Upper lobe of left lung (tissue), 6 donors: ENCODE results near the gene PRSS8. TPM values are rescaled to one million over a fixed set of nuclear protein-coding genes. Genes with fewer than 3 reads are reported as not detected.
A peak's percentile ranks its signal among the peaks of the same experiment; 100 is the strongest.

ENCODE experiments used
- ATAC-seq, 2 donors: fragments of 200-7000 bp; cut with Tn5 transposase; one replicate each; pipeline ENCODE4 v1.9.1; 2022; ENCODE audit warnings: mild to moderate bottlenecking in 2 of 2, moderate library complexity in 2 of 2; ENCODE audit not compliant: low FRiP score in 2 of 2
- DNase-seq, 2 donors: peaks; one replicate each; pipeline ENCODE4 v3.0.0-alpha.2; 2019 to 2020
- H3K27ac ChIP-seq, 4 donors: fragments of 200-600 bp; sonication (generic); one replicate each; pipeline ENCODE4 v1.5.1; 2016 to 2019
- H3K27me3 ChIP-seq, 4 donors: fragments of 200-600 bp; sonication (generic); one replicate each; pipeline ENCODE4 v1.5.1; 2017 to 2019
- H3K36me3 ChIP-seq, 4 donors: fragments of 200-600 bp; sonication (generic); one replicate each; pipeline ENCODE4 v1.5.1; 2016 to 2019
- H3K4me1 ChIP-seq, 4 donors: fragments of 200-600 bp; sonication (generic); one replicate each; pipeline ENCODE4 v1.5.1; 2018 to 2019
- H3K4me3 ChIP-seq, 4 donors: fragments of 200-600 bp; sonication (generic); one replicate each; pipeline ENCODE4 v1.5.1; 2017 to 2019; ENCODE audit warnings: mild to moderate bottlenecking in 2 of 4, moderate library complexity in 1 of 4
- H3K9me3 ChIP-seq, 4 donors: fragments of 200-600 bp; sonication (generic); one replicate each; pipeline ENCODE4 v1.5.1; 2018 to 2019
- CTCF ChIP-seq, 6 experiments: fragments of 450-650 bp in 4 of 6; fragments of 200-600 bp in 2 of 6; sonication (generic) in 2 of 6; IDR thresholded peaks; one replicate each; pipeline ENCODE4 v1.5.1; 2016 to 2019; ENCODE audit warnings: antibody characterized with exemption in 6 of 6
- EP300 ChIP-seq, 4 donors: sonication (generic); formaldehyde crosslinking; IDR thresholded peaks; one replicate each; pipeline ENCODE4 v1.5.1; 2017; ENCODE audit warnings: antibody characterized with exemption in 4 of 4, control low read depth in 2 of 4
- POLR2A ChIP-seq, 4 donors: fragments of 450-650 bp; IDR thresholded peaks; one replicate each; pipeline ENCODE4 v1.5.1; 2016 to 2017; ENCODE audit warnings: antibody characterized with exemption in 4 of 4, mild to moderate bottlenecking in 2 of 4
- POLR2AphosphoS5 ChIP-seq, 2 donors: sonication (generic); formaldehyde crosslinking; IDR thresholded peaks; one replicate each; pipeline ENCODE4 v1.5.1; 2017; ENCODE audit warnings: antibody characterized with exemption in 2 of 2
- whole genome bisulfite sequencing, 2 donors: methylation state at CpG; one replicate each; pipeline ENCODE4 v1.1.5; 2017 to 2018; 5-methylcytosine and 5-hydroxymethylcytosine counted together
- total RNA-seq, 6 donors: library from RNA; depleted of rRNA in 4 of 6; stranded (reverse); fragments of >200 nt in 4 of 6; gene quantifications; one replicate each; pipeline versions ENCODE4 v1.1.0 to v1.2.1, GENCODE V29; 2016 to 2021
- donor health status: DM: no; HTN: no; CAD: no; lungs with moderate emphysema.
- donor health status: DM: no; HTN: yes; CAD: no; lungs with severe emphysema.

The PRSS8 gene
- total RNA-seq, 6 donors from 2014 or later = 59.7 to 155 (median 109) TPM

DNA sequence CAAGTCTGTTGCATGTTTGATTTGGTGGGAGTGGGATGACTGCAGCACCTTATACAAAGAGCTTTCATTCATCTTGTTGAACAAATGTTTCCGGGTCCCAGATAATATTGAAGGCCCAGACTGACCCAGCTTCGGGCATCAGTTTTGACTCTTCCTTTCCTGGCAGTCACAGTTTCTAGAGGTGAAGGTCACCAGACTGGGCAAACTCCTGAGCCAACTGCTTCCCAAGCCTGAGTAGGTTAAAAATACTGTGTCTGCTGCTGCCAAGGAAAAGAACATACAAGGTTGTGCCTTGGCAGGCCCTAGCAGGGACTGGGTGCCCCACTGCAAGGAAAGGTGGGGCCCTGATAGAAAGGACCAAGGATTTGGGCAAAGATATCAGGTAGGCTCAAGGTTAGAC, 22.8 kb downstream of the PRSS8 start:
- WGBS, 2 donors = 91 to 93% methylated on average over 2 of the region's 2 CpGs
- no peaks in the 10 kb centered on the region for H3K27me3 ChIP-seq
- no peaks in the 10 kb centered on the region for H3K9me3 ChIP-seq
- peaks cover 16 to 54% (median 23%) of the 10 kb centered on the region in 4 donors for H3K4me1 ChIP-seq
- no peak overlapping the region for H3K4me3 ChIP-seq
- TF ChIP-seq EP300 (IDR thresholded peaks at IDR 0.05) = no peak
- TF ChIP-seq POLR2AphosphoS5 (IDR thresholded peaks at IDR 0.05) = no peak
- TF ChIP-seq CTCF (IDR thresholded peaks at IDR 0.05) = no peak
- TF ChIP-seq POLR2A (IDR thresholded peaks at IDR 0.05) = no peak
- DNase-seq (no peak), ATAC-seq (no peak)
- peaks cover 11 to 39% (median 30%) of the 10 kb centered on the region in 4 donors for H3K36me3 ChIP-seq
- H3K27ac ChIP-seq = peak overlapping the region; percentile 60 to 84 (median 66)

DNA sequence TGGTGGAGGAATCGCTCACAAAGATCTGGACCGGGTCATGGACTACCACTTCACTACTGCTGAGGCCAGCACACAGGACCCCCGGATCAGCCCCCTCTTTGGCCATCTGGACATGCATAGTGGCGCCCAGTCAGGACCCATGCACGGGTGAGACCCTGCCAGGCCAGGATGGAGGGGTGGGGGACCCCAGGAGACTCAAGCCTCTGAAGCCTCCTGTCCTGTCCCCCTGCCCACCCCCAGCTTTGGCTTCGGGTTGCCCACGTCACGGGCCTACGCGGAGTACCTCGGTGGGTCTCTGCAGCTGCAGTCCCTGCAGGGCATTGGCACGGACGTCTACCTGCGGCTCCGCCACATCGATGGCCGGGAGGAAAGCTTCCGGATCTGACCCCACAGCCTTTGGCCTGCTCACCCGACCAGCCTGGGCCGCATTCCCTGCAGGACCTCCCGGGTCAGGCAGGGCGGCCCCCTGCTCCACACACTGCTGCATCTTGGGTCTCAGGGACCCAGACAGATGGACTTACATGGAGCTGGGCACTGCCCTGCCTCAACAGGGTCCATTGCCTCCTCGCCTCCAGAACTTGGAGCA, 23.6 kb downstream of the PRSS8 start:
- TF ChIP-seq POLR2A (IDR thresholded peaks at IDR 0.05) = no peak
- TF ChIP-seq POLR2AphosphoS5 (IDR thresholded peaks at IDR 0.05) = no peak
- TF ChIP-seq EP300 (IDR thresholded peaks at IDR 0.05) = no peak
- TF ChIP-seq CTCF (IDR thresholded peaks at IDR 0.05) = no peak
- peaks cover 11 to 39% (median 30%) of the 10 kb centered on the region in 4 donors for H3K36me3 ChIP-seq
- no peak for ATAC-seq
- H3K4me3 ChIP-seq = no peak overlapping the region
- WGBS, 2 donors = 83 to 96% methylated on average over 12 to 15 of the region's 23 CpGs
- H3K27ac ChIP-seq = peak overlapping the region in 1 of 4 donors; percentile 64
- DNase-seq = peak in 1 of 2 donors; percentile 79
- peaks cover 16 to 54% (median 23%) of the 10 kb centered on the region in 4 donors for H3K4me1 ChIP-seq
- no peaks in the 10 kb centered on the region for H3K27me3 ChIP-seq
- H3K9me3 ChIP-seq = no peaks in the 10 kb centered on the region

GRCh38 chr16:31110106-31111034, 25.2 kb downstream of the PRSS8 start:
- Histone ChIP-seq H3K27ac (no peak overlapping the region), H3K27me3 (no peaks in the 10 kb centered on the region), H3K36me3 (peaks cover 11 to 39% (median 30%) of the 10 kb centered on the region in 4 donors), H3K4me1 (peaks cover 15 to 53% (median 28%) of the 10 kb centered on the region in 4 donors), H3K9me3 (no peaks in the 10 kb centered on the region), H3K4me3 (no peak overlapping the region)
- no peak for TF ChIP-seq POLR2A (IDR thresholded peaks at IDR 0.05)
- TF ChIP-seq POLR2AphosphoS5 (IDR thresholded peaks at IDR 0.05) = no peak
- TF ChIP-seq EP300 (IDR thresholded peaks at IDR 0.05) = no peak
- TF ChIP-seq CTCF (IDR thresholded peaks at IDR 0.05) = no peak
- DNase-seq = no peak
- ATAC-seq = no peak
- 87 to 89% methylated on average over 25 to 26 of the region's 26 CpGs for WGBS, 2 donors

DNA sequence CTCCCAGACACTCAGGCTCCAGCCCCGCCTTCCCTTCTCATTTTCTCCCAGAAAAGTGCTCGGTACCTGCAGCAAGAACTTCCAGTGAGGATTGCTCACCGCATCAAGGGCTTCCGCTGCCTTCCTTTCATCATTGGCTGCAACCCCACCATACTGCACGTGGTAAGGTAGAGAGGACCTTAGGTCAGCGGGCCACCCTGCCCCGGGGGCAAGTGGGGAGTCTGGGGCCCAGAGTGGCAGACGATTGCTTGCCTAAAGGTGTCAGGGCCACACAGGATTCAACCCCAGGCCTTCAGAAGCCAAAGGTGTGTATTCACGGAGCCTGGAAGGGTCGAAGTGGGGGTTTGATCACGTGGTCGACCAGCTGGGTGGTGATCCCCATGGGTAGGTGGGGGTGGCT, 25.9 kb downstream of the PRSS8 start:
- H3K4me3 ChIP-seq = no peak overlapping the region
- ATAC-seq (no peak), DNase-seq (peak in 1 of 2 donors; percentile 57)
- no peaks in the 10 kb centered on the region for H3K27me3 ChIP-seq
- peak overlapping the region in 2 of 4 donors; percentile 42 to 93 for H3K27ac ChIP-seq
- no peak for TF ChIP-seq CTCF (IDR thresholded peaks at IDR 0.05)
- H3K36me3 ChIP-seq = peaks cover 11 to 39% (median 30%) of the 10 kb centered on the region in 4 donors
- H3K9me3 ChIP-seq = no peaks in the 10 kb centered on the region
- H3K4me1 ChIP-seq = peaks cover 15 to 51% (median 28%) of the 10 kb centered on the region in 4 donors
- 88 to 95% methylated on average over 7 to 12 of the region's 12 CpGs for WGBS, 2 donors
